ENCODE results near the gene PODNL1. TPM values are rescaled to one million over a fixed set of nuclear protein-coding genes. Genes with fewer than 3 reads are reported as not detected.

PODNL1 gene
- total RNA-seq, 4 donors from 2014 or later = 0.35 TPM; not detected in 3

DNA sequence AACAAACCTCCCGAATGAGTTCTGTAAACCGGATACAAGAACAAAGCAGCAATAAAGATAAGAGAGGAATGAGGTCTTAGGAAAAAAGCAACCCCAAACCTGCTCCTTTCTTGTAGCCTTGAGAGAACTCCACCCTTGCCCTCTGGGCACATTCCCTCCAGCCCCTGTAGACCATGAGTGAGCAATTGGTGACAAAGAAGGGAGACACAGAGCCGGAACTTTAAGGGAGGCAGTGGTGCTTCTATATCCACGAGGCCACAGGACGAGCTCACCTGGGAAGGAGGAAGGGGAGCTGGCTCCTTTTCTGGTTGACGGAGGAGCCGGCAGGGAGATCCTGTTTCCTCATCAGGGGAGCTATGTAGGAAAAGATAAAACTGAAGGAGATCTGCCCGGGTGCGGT, 45.3 kb downstream of the PODNL1 start:
- Histone ChIP-seq H3K4me3 (no peak overlapping the region), H3K4me1 (peaks cover 0 to 2% (median 0%) of the 10 kb centered on the region in 4 donors), H3K36me3 (no peaks in the 10 kb centered on the region), H3K27ac (peak overlapping the region in 1 of 4 donors; percentile 43), H3K9me3 (no peaks in the 10 kb centered on the region), H3K27me3 (no peaks in the 10 kb centered on the region)
- no peak for TF ChIP-seq POLR2A (IDR thresholded peaks at IDR 0.05)
- TF ChIP-seq, protein P1, sequence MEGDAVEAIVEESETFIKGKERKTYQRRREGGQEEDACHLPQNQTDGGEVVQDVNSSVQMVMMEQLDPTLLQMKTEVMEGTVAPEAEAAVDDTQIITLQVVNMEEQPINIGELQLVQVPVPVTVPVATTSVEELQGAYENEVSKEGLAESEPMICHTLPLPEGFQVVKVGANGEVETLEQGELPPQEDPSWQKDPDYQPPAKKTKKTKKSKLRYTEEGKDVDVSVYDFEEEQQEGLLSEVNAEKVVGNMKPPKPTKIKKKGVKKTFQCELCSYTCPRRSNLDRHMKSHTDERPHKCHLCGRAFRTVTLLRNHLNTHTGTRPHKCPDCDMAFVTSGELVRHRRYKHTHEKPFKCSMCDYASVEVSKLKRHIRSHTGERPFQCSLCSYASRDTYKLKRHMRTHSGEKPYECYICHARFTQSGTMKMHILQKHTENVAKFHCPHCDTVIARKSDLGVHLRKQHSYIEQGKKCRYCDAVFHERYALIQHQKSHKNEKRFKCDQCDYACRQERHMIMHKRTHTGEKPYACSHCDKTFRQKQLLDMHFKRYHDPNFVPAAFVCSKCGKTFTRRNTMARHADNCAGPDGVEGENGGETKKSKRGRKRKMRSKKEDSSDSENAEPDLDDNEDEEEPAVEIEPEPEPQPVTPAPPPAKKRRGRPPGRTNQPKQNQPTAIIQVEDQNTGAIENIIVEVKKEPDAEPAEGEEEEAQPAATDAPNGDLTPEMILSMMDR (IDR thresholded peaks at IDR 0.05) = no peak
- no peak for DNase-seq

DNA sequence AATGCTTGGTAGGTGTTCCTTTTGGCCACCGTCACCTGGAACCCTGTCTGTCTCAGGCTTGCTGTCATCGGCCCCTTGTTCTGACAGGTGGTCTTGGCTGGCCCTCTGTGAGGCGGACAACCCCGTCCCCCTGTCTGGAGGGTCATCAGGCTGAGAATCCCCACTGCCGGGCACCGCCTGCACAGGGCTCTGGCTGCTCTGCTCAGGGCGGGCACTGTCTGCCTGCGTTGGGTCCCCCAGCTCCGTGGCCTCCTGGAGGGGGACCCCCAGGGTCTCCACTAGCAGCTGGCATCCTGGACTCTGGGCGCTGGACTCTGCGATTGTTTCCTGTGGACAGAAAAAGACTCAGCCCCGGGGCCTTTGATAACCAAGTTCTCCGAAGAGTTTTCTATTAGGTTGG, 48.1 kb downstream of the PODNL1 start:
- H3K4me1 ChIP-seq = peaks cover 0 to 19% (median 3%) of the 10 kb centered on the region in 4 donors
- TF ChIP-seq POLR2A (IDR thresholded peaks at IDR 0.05) = no peak
- TF ChIP-seq, protein P1 (IDR thresholded peaks at IDR 0.05) = no peak
- no peak for DNase-seq
- no peak overlapping the region for H3K27ac ChIP-seq
- no peaks in the 10 kb centered on the region for H3K36me3 ChIP-seq
- H3K4me3 ChIP-seq = no peak overlapping the region
- no peaks in the 10 kb centered on the region for H3K27me3 ChIP-seq
- H3K9me3 ChIP-seq = no peaks in the 10 kb centered on the region

DNA sequence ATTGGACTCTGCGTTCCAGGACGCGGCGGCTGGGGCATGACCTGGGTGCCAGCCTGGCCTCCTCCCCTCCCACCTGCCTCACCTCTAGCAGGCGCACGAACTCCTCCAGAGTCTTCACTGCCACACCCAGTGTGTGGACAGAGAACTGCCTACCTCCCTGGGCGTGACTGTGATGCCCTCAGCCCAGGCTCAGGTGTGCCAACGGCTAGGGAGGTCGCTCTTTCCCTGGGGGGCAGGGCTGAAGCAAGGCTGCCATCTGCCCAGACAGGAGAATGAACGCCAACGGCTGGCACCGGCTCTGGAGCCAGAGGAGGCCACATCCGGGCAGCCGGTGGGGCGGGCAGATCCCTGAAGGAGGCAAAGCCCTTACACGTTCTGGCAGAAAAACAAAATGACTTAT, 49.9 kb downstream of the PODNL1 start:
- no peak overlapping the region for H3K27ac ChIP-seq
- H3K4me3 ChIP-seq = no peak overlapping the region
- no peaks in the 10 kb centered on the region for H3K9me3 ChIP-seq
- no peaks in the 10 kb centered on the region for H3K27me3 ChIP-seq
- TF ChIP-seq, protein P1 (IDR thresholded peaks at IDR 0.05) = peak in 3 of 6 experiments; percentile 10 to 28 (median 17)
- TF ChIP-seq POLR2A (IDR thresholded peaks at IDR 0.05) = no peak
- H3K4me1 ChIP-seq = peaks cover 0 to 28% (median 3%) of the 10 kb centered on the region in 4 donors
- peak in 2 of 3 donors; percentile 73 to 76 for DNase-seq
- no peaks in the 10 kb centered on the region for H3K36me3 ChIP-seq

DNA sequence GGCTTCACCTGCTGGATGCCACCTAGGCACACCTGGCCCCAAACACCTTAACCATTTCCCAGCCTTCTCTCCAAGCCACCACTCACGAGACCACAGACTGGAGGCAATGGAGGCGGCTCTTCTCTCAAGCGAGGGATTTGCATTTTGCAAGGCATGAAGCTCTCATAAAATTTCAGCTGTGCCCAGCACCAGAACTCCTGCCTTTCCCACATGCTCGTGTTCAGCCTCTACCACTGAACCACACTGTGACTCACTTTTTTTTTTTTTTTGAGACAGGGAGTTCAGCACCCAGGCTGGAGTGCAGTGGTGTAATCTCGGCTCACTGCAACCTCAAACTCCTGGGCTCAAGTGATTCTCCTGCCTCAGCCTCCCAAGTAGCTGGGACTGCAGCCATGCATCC, 50.7 kb downstream of the PODNL1 start:
- peaks cover 3 to 30% (median 4%) of the 10 kb centered on the region in 4 donors for H3K4me1 ChIP-seq
- H3K4me3 ChIP-seq = peak overlapping the region in 1 of 4 donors; percentile 14
- no peaks in the 10 kb centered on the region for H3K9me3 ChIP-seq
- no peak for DNase-seq
- H3K27me3 ChIP-seq = no peaks in the 10 kb centered on the region
- peak overlapping the region in 2 of 4 donors; percentile 49 to 57 for H3K27ac ChIP-seq
- H3K36me3 ChIP-seq = no peaks in the 10 kb centered on the region
- no peak for TF ChIP-seq POLR2A (IDR thresholded peaks at IDR 0.05)
- TF ChIP-seq, protein P1 (IDR thresholded peaks at IDR 0.05) = no peak

DNA sequence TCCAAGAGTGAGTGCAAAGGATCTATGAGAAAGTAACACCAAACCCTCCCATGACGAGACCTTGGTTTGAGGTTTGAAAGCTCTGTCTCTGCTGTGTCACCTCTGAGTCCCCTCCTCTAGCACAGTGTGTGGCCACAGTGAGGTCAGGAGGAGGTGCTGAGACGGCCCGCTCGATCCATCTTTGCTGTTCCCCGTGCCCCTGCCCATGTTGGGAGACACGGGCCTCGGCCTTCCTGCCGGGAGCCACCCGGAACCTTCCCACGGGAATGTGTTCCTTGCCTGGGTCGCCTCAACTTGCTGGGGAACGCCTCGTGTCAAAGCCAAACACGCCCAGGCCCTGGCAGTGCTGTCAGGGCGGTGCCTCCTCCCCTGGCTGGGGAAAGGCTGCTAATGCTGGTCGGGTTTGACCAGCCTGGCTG, 51.2 kb downstream of the PODNL1 start:
- peak in 2 of 3 donors; percentile 63 to 77 for DNase-seq
- Histone ChIP-seq H3K4me3 (peak overlapping the region in 1 of 4 donors; percentile 14), H3K27me3 (no peaks in the 10 kb centered on the region), H3K4me1 (peaks cover 5 to 34% (median 8%) of the 10 kb centered on the region in 4 donors), H3K27ac (peak overlapping the region in 2 of 4 donors; percentile 49 to 57), H3K36me3 (no peaks in the 10 kb centered on the region), H3K9me3 (no peaks in the 10 kb centered on the region)
- TF ChIP-seq POLR2A (IDR thresholded peaks at IDR 0.05) = no peak
- TF ChIP-seq, protein P1 (IDR thresholded peaks at IDR 0.05) = no peak

Measured in Peyer's patch (tissue), 4 donors.